Nephron progenitor cell (in vitro differentiated cells): ENCODE data around the gene XPC.

Experiments
- DNase-seq: peaks from one replicate; pipeline ENCODE4 v3.0.0; 2021
- H3K27ac Mint-ChIP-seq: 2 replicates; pipeline ENCODE4 v1.8.0; 2021; ENCODE audit warnings: mild to moderate bottlenecking, moderate library complexity, mixed read lengths
- H3K27me3 Mint-ChIP-seq: 2 replicates; pipeline ENCODE4 v1.8.0; 2021; ENCODE audit warnings: mild to moderate bottlenecking, low read depth, mixed read lengths; ENCODE audit not compliant: poor library complexity
- H3K36me3 Mint-ChIP-seq: 2 replicates; pipeline ENCODE4 v1.8.0; 2021; ENCODE audit warnings: low read depth, mixed read lengths
- H3K4me1 Mint-ChIP-seq: 2 replicates; pipeline ENCODE4 v1.8.0; 2021; ENCODE audit warnings: mixed read lengths
- H3K4me3 Mint-ChIP-seq: 2 replicates; pipeline ENCODE4 v1.8.0; 2021; ENCODE audit warnings: mild to moderate bottlenecking, moderate library complexity, mixed read lengths
- H3K9me3 Mint-ChIP-seq: 2 replicates; pipeline ENCODE4 v1.8.0; 2021; ENCODE audit warnings: mild to moderate bottlenecking, moderate library complexity, mixed read lengths
- TF ChIP-seq, protein P1 (sequence below): fragments of 200-600 bp; sonication (generic); IDR thresholded peaks from 2 replicates; pipeline ENCODE4 v1.5.0; 2021; ENCODE audit warnings: antibody characterized with exemption

XPC gene

GRCh38 chr3:14222900-14223594 is 44.6 kb upstream of the XPC start:
- peaks cover 16% of the 10 kb centered on the region for H3K27me3 Mint-ChIP-seq
- peaks cover 26% of the 10 kb centered on the region for H3K4me1 Mint-ChIP-seq
- TF ChIP-seq, protein P1, sequence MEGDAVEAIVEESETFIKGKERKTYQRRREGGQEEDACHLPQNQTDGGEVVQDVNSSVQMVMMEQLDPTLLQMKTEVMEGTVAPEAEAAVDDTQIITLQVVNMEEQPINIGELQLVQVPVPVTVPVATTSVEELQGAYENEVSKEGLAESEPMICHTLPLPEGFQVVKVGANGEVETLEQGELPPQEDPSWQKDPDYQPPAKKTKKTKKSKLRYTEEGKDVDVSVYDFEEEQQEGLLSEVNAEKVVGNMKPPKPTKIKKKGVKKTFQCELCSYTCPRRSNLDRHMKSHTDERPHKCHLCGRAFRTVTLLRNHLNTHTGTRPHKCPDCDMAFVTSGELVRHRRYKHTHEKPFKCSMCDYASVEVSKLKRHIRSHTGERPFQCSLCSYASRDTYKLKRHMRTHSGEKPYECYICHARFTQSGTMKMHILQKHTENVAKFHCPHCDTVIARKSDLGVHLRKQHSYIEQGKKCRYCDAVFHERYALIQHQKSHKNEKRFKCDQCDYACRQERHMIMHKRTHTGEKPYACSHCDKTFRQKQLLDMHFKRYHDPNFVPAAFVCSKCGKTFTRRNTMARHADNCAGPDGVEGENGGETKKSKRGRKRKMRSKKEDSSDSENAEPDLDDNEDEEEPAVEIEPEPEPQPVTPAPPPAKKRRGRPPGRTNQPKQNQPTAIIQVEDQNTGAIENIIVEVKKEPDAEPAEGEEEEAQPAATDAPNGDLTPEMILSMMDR = no peak
- H3K4me3 Mint-ChIP-seq = no peak overlapping the region
- no peak for DNase-seq
- H3K9me3 Mint-ChIP-seq = peaks cover 49% of the 10 kb centered on the region
- H3K36me3 Mint-ChIP-seq = peaks cover 33% of the 10 kb centered on the region
- H3K27ac Mint-ChIP-seq = no peak overlapping the region

- peaks cover 21% of the 10 kb centered on the region for H3K4me1 Mint-ChIP-seq
- no peak overlapping the region for H3K4me3 Mint-ChIP-seq
- H3K9me3 Mint-ChIP-seq = peaks cover 52% of the 10 kb centered on the region
- no peak overlapping the region for H3K27ac Mint-ChIP-seq
- TF ChIP-seq, protein P1 = no peak
- H3K36me3 Mint-ChIP-seq = peaks cover 35% of the 10 kb centered on the region
- H3K27me3 Mint-ChIP-seq = peaks cover 16% of the 10 kb centered on the region
- DNase-seq = no peak
Observed at GRCh38 chr3:14222457-14222856, 44.1 kb upstream of the XPC start.

DNA sequence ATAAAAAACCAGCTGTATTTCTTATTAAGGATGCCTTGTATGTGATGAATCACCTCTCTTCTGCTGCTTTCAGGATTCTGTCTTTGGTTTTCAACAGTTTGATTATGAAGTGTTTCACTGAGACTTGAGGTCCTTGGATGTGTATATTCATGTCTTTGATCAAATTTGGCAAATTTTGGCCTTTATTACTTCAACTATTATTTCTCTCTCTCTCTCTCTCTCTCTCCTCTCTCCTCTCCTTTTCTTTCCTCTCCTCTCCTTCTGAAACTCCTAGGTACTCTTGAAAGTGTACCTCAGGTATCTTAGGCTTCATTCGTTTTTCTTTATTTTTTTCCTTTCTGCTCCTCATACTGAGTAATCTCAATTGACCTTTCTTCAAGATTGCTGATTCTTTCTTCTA is 43.5 kb upstream of the XPC start:
- Mint-ChIP-seq H3K4me1 (peaks cover 15% of the 10 kb centered on the region), H3K36me3 (peaks cover 35% of the 10 kb centered on the region), H3K27me3 (peaks cover 16% of the 10 kb centered on the region), H3K4me3 (no peak overlapping the region), H3K9me3 (peaks cover 52% of the 10 kb centered on the region), H3K27ac (no peak overlapping the region)
- TF ChIP-seq, protein P1 = no peak
- DNase-seq = no peak

DNA sequence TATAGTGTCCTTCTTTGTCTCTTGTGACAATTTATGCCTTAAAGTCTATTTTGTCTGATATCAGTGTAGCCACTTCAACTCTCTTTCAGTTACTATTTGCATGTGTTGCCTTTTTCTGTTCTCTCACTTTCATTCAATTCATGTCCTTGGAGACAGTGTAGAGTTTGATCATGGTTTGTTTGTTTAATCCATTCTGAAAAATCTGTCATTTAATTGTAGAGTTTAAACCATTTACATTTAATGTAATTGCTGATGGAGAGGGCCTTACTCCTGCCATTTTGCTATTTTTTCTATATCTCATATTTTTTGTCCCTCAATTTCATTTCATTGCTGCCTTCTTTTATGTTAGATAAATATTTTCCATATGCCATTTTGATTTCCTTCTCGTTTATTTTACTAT is 42.5 kb upstream of the XPC start:
- no peak overlapping the region for H3K4me3 Mint-ChIP-seq
- H3K36me3 Mint-ChIP-seq = peaks cover 35% of the 10 kb centered on the region
- peaks cover 62% of the 10 kb centered on the region for H3K9me3 Mint-ChIP-seq
- peaks cover 14% of the 10 kb centered on the region for H3K4me1 Mint-ChIP-seq
- DNase-seq = no peak
- TF ChIP-seq, protein P1 = no peak
- H3K27ac Mint-ChIP-seq = no peak overlapping the region
- peaks cover 12% of the 10 kb centered on the region for H3K27me3 Mint-ChIP-seq

- TF ChIP-seq, protein P1 = no peak
- H3K36me3 Mint-ChIP-seq = peaks cover 35% of the 10 kb centered on the region
- no peak for DNase-seq
- H3K4me3 Mint-ChIP-seq = peak overlapping the region; percentile 33
- H3K27ac Mint-ChIP-seq = no peak overlapping the region
- H3K9me3 Mint-ChIP-seq = peaks cover 59% of the 10 kb centered on the region
- H3K27me3 Mint-ChIP-seq = peaks cover 17% of the 10 kb centered on the region
- H3K4me1 Mint-ChIP-seq = peaks cover 16% of the 10 kb centered on the region
Observed at GRCh38 chr3:14218355-14218754, 40.0 kb upstream of the XPC start.
